Right lobe of liver (tissue), 6 donors: ENCODE results near the gene ZNF584. TPM values are rescaled to one million over a fixed set of nuclear protein-coding genes. Genes with fewer than 3 reads are reported as not detected.

ENCODE experiments used
- ATAC-seq, 4 donors: fragments of 200-7000 bp; cut with Tn5 transposase; one replicate each; pipeline ENCODE4 v1.9.1; 2020; ENCODE audit warnings: mild to moderate bottlenecking in 4 of 4, moderate library complexity in 4 of 4
- DNase-seq, 3 donors: peaks; one replicate each; pipeline ENCODE4 v3.0.0-alpha.2; 2020
- H3K27ac ChIP-seq, 3 donors: fragments of 200-600 bp; one replicate each; pipeline ENCODE4 v1.8.0; 2022
- H3K27me3 ChIP-seq, 2 donors: fragments of 200-600 bp; one replicate each; pipeline ENCODE4 v1.8.0; 2022
- H3K36me3 ChIP-seq, 4 donors: fragments of 200-600 bp; sonication (generic) in 1 of 4; one replicate each; pipeline versions ENCODE4 v1.5.1 to v1.8.0; 2017 to 2022; ENCODE audit warnings: control low read depth in 1 of 4
- H3K4me1 ChIP-seq, 4 donors: fragments of 200-600 bp; sonication (generic) in 1 of 4; one replicate each; pipeline versions ENCODE4 v1.5.1 to v1.8.0; 2017 to 2022; ENCODE audit warnings: control low read depth in 1 of 4
- H3K4me3 ChIP-seq, 3 donors: fragments of 200-600 bp; one replicate each; pipeline ENCODE4 v1.8.0; 2022
- H3K9me3 ChIP-seq, 4 donors: fragments of 200-600 bp; sonication (generic) in 1 of 4; one replicate each; pipeline versions ENCODE4 v1.5.1 to v1.8.0; 2017 to 2022; ENCODE audit warnings: control low read depth in 1 of 4
- CTCF ChIP-seq, 4 donors: fragments of 200-600 bp in 3 of 4; fragments of 450-650 bp in 1 of 4; IDR thresholded peaks; one replicate each; pipeline versions ENCODE4 v1.5.1 to v1.8.0; 2016 to 2022; ENCODE audit warnings: antibody characterized with exemption in 4 of 4, mild to moderate bottlenecking in 2 of 4
- POLR2A ChIP-seq: fragments of 450-650 bp; IDR thresholded peaks from one replicate; pipeline ENCODE4 v1.6.1; 2017; ENCODE audit warnings: antibody characterized with exemption, mild to moderate bottlenecking
- WGBS: methylation state at CpG from one replicate; pipeline ENCODE4 v1.1.6; 2018; ENCODE audit warnings: low coverage, low lambda C conversion rate; ENCODE audit not compliant: insufficient coverage; ENCODE audit errors: missing lambda C conversion rate; 5-methylcytosine and 5-hydroxymethylcytosine counted together
- intact Hi-C, 2 donors: fragments of 100-400 bp; cut with DNase I; formaldehyde crosslinking; loops; one replicate each; pipeline versions ENCODE4 v1.11.2 to v1.14.1; 2022
- total RNA-seq, 6 experiments: library from RNA; depleted of rRNA in 2 of 6; stranded (reverse); fragments of >200 nt in 2 of 6; fragmentation: NEBNext Ultra II Directional in 3 of 6; extraction: Animal tissue kit (Norgen Biotek cat#: 25700) in 3 of 6; gene quantifications; one replicate each; pipeline versions ENCODE4 v1.1.0 to v1.2.4, GENCODE V29; 2016 to 2023
- donor health status: DM: no; HTN: yes; CAD: no.
- donor health status: DM: no; HTN: no; CAD: no.
- donor health status: DM: no; HTN: no; CAD: no.
- donor health status: DM: no; HTN: yes; CAD: no.
- donor health status: DM: no; HTN: yes; CAD: no.

The ZNF584 gene
- total RNA-seq, 6 experiments from 2014 or later: 5.6 to 12.1 (median 6.6) TPM

- TF ChIP-seq CTCF (IDR thresholded peaks at IDR 0.05) (no peak), POLR2A (no peak)
- DNase-seq (peak in 1 of 3 donors; percentile 47), ATAC-seq (peak; percentile 11 to 41 (median 19))
- Histone ChIP-seq H3K9me3 (no peaks in the 10 kb centered on the region), H3K4me3 (peak overlapping the region; percentile 88 to 100 (median 94)), H3K27ac (no peak overlapping the region), H3K4me1 (peaks cover 0 to 10% (median 3%) of the 10 kb centered on the region in 4 donors), H3K36me3 (no peaks in the 10 kb centered on the region), H3K27me3 (no peaks in the 10 kb centered on the region)
- intact Hi-C loops: no loop called here
- WGBS: 4% methylated on average over 8 of the region's 11 CpGs
Measured at GRCh38 chr19:58450856-58451357, 42.5 kb downstream of the ZNF584 start.

GRCh38 chr19:58451358-58452101 lies 43.1 kb downstream of the ZNF584 start, which contains the start of gene ZNF324B:
TSS of gene ZNF324B (plus strand) at chr19:58451622. CDS start at chr19:58453702, 2,080 bp downstream.
- Histone ChIP-seq H3K9me3 (no peaks in the 10 kb centered on the region), H3K4me1 (peaks cover 0 to 10% (median 3%) of the 10 kb centered on the region in 4 donors), H3K27me3 (no peaks in the 10 kb centered on the region), H3K4me3 (peak within 1 kb of the TSS; percentile 88 to 100 (median 94)), H3K27ac (peak within 1 kb of the TSS in 1 of 3 donors; percentile 18), H3K36me3 (no peaks in the 10 kb centered on the region)
- peak; percentile 54 for TF ChIP-seq POLR2A
- TF ChIP-seq CTCF (IDR thresholded peaks at IDR 0.05): no peak
- intact Hi-C loops: no loop called here
- DNase-seq (peak; percentile 96 to 98 (median 97)), ATAC-seq (peak; percentile 98 to 99 (median 98))
- WGBS: under 1% methylated on average over 24 of the region's 79 CpGs

GRCh38 chr19:58453743-58454142 lies 45.3 kb downstream of the ZNF584 start:
- DNase-seq: no peak
- intact Hi-C loops: no loop called here
- no peaks in the 10 kb centered on the region for H3K9me3 ChIP-seq
- no peak for TF ChIP-seq POLR2A
- TF ChIP-seq CTCF (IDR thresholded peaks at IDR 0.05): no peak
- no peaks in the 10 kb centered on the region for H3K27me3 ChIP-seq
- H3K27ac ChIP-seq: no peak overlapping the region
- WGBS: 100% methylated on average over 1 of the region's 6 CpGs
- no peaks in the 10 kb centered on the region for H3K36me3 ChIP-seq
- peaks cover 0 to 10% (median 3%) of the 10 kb centered on the region in 4 donors for H3K4me1 ChIP-seq
- H3K4me3 ChIP-seq: no peak overlapping the region
- ATAC-seq: no peak

GRCh38 chr19:58455306-58455705 lies 46.9 kb downstream of the ZNF584 start:
- ATAC-seq (no peak), DNase-seq (peak in 1 of 3 donors; percentile 48)
- H3K4me3 ChIP-seq: no peak overlapping the region
- H3K4me1 ChIP-seq: peaks cover 0 to 10% (median 3%) of the 10 kb centered on the region in 4 donors
- no peaks in the 10 kb centered on the region for H3K27me3 ChIP-seq
- intact Hi-C loops: no loop called here
- H3K36me3 ChIP-seq: no peaks in the 10 kb centered on the region
- no CpG with 5 or more reads among the region's 21 CpGs for WGBS
- TF ChIP-seq POLR2A (no peak), CTCF (IDR thresholded peaks at IDR 0.05) (no peak)
- H3K9me3 ChIP-seq: no peaks in the 10 kb centered on the region
- no peak overlapping the region for H3K27ac ChIP-seq
